Fibroblast of lung (primary cell): ENCODE measurements around the gene ZNF543.

ENCODE experiments used
- EZH2 ChIP-seq: IDR thresholded peaks from 2 replicates; pipeline ENCODE4 v1.5.1; 2012; ENCODE audit warnings: low read length, control low read depth, mild to moderate bottlenecking; ENCODE audit errors: missing control alignments
- TF ChIP-seq, protein P1 (sequence below), 2 donors: IDR thresholded peaks in 1 of 2; conservative IDR thresholded peaks in 1 of 2; 1 replicate in 1 of 2; 2 replicates in 1 of 2; pipeline ENCODE4 v1.5.1; 2011 to 2012; ENCODE audit warnings: low read length in 2 of 2, control low read depth in 1 of 2, inconsistent platforms in 1 of 2, low read depth in 1 of 2, mild to moderate bottlenecking in 1 of 2

DNA sequence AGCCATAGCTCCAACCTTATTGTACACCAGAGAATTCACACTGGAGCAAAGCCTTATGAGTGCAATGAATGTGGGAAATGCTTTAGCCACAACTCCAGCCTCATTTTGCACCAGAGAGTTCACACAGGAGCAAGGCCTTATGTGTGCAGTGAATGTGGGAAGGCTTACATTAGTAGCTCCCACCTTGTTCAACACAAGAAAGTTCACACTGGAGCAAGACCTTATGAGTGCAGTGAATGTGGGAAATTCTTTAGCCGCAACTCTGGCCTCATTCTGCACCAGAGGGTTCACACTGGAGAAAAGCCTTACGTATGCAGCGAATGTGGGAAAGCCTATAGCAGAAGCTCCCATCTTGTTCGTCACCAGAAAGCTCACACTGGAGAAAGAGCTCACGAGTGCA, 37.1 kb downstream of the ZNF543 start:
- TF ChIP-seq, protein P1, sequence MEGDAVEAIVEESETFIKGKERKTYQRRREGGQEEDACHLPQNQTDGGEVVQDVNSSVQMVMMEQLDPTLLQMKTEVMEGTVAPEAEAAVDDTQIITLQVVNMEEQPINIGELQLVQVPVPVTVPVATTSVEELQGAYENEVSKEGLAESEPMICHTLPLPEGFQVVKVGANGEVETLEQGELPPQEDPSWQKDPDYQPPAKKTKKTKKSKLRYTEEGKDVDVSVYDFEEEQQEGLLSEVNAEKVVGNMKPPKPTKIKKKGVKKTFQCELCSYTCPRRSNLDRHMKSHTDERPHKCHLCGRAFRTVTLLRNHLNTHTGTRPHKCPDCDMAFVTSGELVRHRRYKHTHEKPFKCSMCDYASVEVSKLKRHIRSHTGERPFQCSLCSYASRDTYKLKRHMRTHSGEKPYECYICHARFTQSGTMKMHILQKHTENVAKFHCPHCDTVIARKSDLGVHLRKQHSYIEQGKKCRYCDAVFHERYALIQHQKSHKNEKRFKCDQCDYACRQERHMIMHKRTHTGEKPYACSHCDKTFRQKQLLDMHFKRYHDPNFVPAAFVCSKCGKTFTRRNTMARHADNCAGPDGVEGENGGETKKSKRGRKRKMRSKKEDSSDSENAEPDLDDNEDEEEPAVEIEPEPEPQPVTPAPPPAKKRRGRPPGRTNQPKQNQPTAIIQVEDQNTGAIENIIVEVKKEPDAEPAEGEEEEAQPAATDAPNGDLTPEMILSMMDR (conservative IDR thresholded peaks at IDR 0.05 in 1 of 2, IDR thresholded peaks at IDR 0.05 in 1 of 2; ENCODE audit: low read depth in 1 of 2, low read length in 2 of 2), result no peak
- no peak for TF ChIP-seq EZH2
